ENCODE data around the gene ST6GALNAC3.
"Not testable (repeated sequence)": the region's sequence is repeated elsewhere in the genome, so short reads cannot be mapped to it uniquely, and the experiment has no call there.

ST6GALNAC3 gene

GRCh38 chr1:76292418-76293184, 218.1 kb downstream of the ST6GALNAC3 start:
- no peak for DNase-seq

- DNase-seq = no peak
Observed at GRCh38 chr1:76293831-76294230, 219.3 kb downstream of the ST6GALNAC3 start.

GRCh38 chr1:76294482-76295194, 220.1 kb downstream of the ST6GALNAC3 start:
- no peak for DNase-seq

DNA sequence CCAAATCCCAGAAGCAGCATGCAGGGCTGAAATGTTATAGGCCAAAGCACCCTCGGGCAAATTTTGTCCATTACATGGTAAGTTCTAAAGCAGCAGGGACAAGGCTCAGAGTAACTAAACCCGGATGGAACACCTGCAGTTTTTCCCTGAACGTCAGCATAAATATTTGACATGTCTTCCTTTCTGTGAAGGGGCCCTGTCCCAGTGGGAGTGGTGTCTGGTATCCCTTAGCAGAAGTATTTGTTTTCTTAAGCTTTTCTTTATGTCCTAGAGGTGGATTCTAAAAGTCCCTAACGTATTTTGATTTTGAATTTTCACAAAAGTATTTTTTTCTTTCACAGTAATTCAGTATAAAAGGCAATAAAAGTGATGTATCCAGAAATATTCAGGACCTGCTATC, 223.9 kb downstream of the ST6GALNAC3 start:
- DNase-seq = no peak

DNA sequence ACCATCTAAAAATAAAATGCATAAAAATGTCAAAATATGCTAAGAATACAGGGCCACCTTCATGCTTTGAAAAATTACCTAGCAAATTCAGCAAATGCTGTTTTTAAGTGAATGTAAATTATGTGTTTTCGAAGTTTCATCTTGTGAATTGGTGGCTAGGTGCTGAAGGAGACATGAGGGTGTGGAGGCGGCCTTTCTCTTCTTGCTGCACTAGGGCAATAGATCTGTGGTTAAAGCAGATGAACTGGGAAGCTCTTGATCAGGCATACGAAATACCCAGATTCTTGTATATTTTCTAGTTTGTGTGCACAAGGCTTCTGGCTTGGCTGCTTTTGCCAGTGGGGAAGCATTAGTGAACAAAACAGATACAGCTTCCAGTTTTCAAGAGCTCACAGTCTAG, 224.5 kb downstream of the ST6GALNAC3 start:
- no peak for DNase-seq

GRCh38 chr1:76300556-76300955, 226.0 kb downstream of the ST6GALNAC3 start:
- no peak for DNase-seq

DNA sequence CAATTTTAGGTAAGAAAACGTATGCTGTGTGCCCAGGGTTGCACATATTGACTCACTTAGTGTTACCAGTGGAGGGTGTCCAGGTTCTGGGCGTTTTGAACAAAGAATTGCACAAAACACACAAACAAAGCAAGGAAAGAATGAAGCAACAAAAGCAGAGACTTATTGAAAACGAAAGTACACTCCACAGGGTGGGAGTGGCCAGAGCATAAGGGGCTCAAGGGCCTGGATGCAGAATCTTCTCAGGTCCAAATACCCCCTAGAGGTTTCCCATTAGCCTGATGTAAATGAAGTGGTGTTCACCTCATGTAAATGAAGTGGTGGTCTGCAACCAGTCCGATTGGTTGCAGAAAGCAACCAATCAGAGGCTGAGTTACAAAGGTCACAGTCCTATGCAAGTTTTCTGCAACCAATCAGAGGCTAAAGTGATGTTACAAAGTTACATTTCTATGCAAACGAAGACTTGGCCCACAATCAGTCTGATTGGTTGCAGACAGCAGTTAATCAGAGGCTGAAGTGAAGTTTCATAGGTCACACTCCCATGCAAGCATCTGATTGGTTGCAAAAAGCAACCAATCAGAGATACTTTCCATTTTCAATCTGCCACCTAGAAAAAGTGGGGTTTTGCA, 228.3 kb downstream of the ST6GALNAC3 start:
- no peak for DNase-seq

GRCh38 chr1:76303340-76303717, 228.8 kb downstream of the ST6GALNAC3 start:
- DNase-seq = no peak

GRCh38 chr1:76313304-76313703, 238.8 kb downstream of the ST6GALNAC3 start:
- no peak for DNase-seq

DNA sequence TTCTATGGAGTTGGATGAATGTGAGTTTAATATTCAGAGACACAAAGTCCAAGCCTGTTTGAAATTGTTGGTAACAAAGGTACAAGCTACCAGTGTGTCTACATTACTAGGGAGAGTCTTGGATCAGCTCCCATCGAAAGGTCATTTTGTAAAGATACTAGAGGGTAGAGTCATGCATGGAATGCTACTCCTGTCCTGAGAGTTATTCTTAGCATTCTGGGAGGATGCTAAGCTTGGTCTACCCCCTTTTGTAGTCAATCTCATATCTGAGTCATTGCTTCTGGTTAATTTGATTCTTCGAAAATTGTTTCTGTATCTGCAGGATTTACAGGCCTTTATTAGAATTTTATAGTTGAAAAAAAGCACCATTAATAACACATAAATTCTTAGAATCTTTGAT, 240.2 kb downstream of the ST6GALNAC3 start:
- DNase-seq = no peak

DNA sequence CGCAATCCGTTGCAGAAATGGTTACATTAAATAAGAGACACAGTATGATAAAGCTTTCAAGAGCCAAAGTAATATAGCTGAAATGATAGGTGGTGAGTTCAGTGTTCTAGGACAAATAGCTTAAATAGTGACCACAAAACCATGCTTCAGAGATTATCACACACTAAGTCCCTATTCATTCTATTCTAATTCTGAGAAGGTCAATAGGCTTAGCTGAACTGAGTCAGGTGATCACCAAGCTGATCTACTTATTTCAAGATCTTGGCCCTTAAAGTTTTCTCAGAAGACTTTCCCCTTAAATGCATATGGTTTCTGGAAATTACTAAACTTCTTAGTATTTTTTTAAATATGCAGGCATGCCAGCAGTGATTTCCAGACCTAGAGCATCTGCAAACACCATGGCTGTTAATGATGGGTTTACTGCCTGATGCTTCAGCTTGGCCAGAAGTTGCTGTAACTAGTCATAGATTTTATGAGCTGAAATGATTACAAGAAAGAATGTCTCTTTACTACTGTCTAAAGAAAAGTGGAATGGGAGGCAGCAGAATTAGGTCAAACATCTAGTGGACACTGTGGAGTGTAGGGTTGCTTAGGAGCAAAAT, 242.9 kb downstream of the ST6GALNAC3 start:
- DNase-seq = no peak

DNA sequence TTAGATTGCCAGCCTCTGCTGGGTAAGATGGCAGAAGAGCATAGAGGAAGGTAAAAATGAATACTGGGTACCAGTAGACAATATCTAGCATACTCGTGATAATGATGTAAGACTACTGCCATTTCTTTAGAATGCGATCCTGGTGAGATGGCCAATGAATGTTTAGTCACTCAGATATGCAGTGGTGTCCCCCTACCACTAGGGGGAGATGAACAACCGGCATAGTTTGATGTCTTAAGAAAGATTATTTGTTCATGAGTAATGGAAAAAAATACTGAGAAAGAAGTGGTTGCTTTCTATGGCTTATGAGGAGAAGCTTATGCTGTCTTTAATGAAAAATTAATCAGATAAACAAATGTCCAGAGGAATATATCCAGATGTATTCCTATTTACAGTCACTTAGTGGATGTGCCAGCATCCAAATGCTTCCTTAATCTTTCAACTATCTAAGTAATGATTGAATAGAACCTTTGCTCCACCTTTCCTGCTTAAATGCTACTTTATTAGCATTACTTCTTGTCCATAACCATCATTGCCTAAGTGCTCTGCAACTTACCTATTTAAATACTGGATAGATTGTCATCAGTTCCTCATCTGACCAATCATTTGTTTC, 256.6 kb downstream of the ST6GALNAC3 start:
- peak; percentile 14 for DNase-seq

DNA sequence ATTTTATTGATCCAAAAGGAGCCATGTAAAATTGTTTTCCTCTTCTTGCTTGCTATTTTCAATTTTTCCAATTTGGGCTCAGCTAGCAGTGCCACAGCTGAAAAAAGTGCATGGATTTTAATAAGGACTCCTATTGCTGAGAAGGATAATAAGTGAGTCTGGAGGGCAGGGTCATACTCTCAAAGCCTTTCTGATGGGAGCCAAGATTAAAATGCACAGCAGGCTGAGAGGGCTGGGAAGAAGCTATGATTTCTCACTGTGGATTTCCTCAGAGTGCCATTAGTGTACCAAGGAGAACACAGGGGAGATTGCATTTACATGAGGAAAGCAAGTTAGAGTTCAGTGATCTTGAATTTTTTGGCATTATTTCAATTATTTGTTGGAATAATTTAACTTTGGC, 261.3 kb downstream of the ST6GALNAC3 start:
- DNase-seq = no peak

GRCh38 chr1:76336931-76337371, 262.4 kb downstream of the ST6GALNAC3 start:
- no peak for DNase-seq

DNA sequence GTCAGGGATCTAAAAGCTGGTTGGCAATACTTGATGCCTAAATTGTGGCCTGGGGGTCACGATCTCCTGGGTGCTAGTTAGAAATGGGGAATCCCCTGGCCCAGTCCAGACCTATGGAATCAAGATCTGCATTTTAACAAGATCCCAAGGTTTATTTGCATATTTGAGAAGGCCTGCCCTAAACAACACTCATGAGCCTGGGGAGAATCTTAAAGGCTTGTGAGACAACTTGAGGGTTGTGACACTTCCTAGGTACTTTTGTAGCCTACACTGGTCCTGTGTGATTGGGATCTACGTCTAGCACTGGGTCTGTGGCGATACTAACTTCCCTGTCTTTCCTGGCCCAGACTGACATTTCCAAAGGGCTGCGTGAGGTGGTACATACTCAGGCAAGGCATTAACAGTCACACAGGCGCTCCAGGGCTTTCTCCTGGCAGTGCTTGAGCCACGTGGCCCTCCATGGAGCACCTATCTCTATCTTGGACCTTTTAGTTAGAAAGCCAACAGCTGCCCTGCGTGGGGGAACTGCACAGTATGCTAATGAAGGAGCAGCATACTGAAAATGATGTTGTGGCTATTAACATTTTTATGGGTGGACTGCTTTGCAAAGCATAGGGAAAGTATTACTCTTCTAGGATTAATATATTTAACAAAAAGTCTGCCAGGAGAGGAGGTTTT, 263.1 kb downstream of the ST6GALNAC3 start:
- DNase-seq = no peak

DNA sequence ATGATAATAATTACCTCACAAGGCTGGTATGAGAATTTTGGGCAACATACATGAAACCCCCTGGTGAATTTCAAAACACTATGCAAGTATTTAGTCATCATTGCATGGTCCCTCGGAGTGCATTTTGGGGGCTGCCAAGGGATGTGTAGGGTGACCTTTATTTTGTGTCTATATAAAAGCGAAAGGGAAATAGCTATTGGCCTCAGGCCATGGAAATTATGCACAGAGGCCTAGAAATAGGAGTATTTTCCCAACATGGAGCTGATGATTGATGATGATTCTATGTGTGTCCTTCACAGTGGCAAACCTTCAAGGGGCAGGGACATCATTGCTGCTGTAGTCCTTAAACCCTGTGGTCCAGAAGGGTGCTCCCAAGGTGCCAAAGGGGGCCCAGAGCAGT, 265.5 kb downstream of the ST6GALNAC3 start:
- DNase-seq = no peak

DNA sequence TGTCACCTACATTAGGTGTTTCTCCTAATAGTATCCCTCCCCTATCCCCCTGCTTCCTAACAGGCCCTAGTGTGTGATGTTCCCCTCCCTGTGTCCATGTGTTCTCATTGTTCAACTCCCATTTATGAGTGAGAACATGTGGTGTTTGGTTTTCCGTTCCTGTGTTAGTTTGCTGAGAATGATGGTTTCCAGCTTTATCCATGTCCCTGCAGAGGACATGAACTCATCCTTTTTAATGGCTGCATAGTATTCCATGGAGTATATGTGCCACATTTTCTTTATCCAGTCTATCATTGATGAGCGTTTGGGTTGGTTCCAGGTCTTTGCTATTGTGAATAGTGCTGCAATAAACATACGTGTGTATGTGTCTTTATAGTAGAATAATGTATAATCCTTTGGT, 267.3 kb downstream of the ST6GALNAC3 start:
- not testable (repeated sequence) for DNase-seq

- no peak for DNase-seq
Observed at GRCh38 chr1:76343356-76343755, 268.8 kb downstream of the ST6GALNAC3 start.

DNA sequence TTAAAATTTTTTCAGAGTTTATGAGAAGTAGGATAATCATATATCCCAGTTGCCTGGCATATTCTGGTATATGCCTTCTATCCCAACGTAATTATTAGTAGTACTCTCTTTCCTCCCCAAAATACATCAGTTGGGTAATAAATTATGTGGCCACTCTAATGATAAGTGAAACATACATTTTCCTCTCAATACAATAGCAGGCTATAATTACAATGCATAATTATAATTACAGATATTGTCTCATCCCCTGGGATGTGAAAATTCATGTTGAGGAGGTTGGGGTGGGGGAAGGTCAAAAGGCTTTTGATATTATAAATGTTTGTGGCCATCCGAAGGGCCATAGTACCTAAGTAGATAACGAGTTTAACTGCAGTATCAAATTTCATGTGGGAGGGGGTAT, 277.1 kb downstream of the ST6GALNAC3 start:
- no peak for DNase-seq

GRCh38 chr1:76352741-76353435, 278.3 kb downstream of the ST6GALNAC3 start:
- DNase-seq = no peak

DNA sequence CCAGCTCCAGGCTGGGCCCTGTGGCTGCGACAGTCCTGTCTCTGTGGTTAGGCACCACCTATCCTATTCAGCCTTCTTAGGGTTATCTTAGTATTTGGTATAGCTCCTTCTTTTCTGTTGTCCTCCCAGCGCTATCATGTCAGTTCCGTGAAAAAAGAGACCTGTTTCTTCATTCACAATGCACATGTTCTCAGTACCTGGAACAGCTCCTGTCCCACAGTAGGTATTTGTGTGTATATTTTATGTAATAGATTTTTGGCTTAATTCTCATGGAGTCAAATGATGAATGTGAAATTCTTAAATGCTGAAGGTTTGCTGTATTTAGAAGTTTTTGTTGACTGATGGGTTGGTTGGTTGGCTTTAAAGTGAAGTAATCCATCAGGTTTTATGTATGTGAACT, 279.7 kb downstream of the ST6GALNAC3 start:
- no peak for DNase-seq

DNA sequence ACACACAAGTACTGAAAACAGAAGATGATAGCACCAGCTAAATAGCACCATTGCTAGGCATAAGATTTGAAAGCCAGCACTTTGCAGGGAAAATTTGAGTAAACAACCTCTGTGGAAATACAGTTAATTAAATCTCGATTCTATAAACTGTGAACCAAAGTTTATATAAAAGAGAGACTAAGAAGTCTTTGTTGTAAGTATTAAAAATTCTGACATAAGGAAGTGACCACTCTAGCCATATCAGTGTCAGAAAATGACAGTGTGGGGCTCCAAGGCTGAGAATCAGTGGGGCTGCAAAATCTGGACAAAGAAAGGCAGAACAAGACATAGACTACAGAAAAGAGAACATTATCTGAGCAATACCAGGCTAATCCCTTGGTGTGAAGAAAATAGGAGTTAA, 292.2 kb downstream of the ST6GALNAC3 start:
- DNase-seq = no peak
